ENCODE measurements around the gene PAPSS2. TPM values are rescaled to one million over a fixed set of nuclear protein-coding genes. Genes with fewer than 3 reads are reported as not detected.

PAPSS2 gene
- total RNA-seq, 1 experiment from 2014 or later, result 24.5 TPM

- WGBS (ENCODE audit: extremely low coverage, insufficient read length, low lambda C conversion rate), result no CpG with 5 or more reads among the region's 1 CpG
- Histone ChIP-seq H3K56ac (ENCODE audit: insufficient read length, low read depth, low read length) (no peak overlapping the region), H3K4me2 (ENCODE audit: insufficient read depth, insufficient read length, low read length) (no peak overlapping the region), H3K23ac (ENCODE audit: insufficient read length, low read depth, low read length) (no peak overlapping the region), H3K4ac (ENCODE audit: low read depth, low read length) (no peak overlapping the region), H3K9ac (ENCODE audit: extremely low read depth, insufficient read length, low read length) (no peak overlapping the region), H3T11ph (ENCODE audit: low read length) (no peak overlapping the region), H4K91ac (ENCODE audit: insufficient read length, low read depth, low read length) (no peak overlapping the region), H3K18ac (ENCODE audit: insufficient read length, low read depth, low read length) (no peak overlapping the region), H3K79me2 (ENCODE audit: insufficient read depth, low read length) (no peaks in the 10 kb centered on the region), H3K23me2 (ENCODE audit: insufficient read length, low read depth, low read length, poor library complexity, severe bottlenecking) (no peaks in the 10 kb centered on the region), H2AFZ (ENCODE audit: low read length) (no peak overlapping the region), H3K4me1 (ENCODE audit: insufficient read depth, low read length) (no peaks in the 10 kb centered on the region), H4K8ac (replicated peaks; ENCODE audit: insufficient read length, low read depth, low read length) (no peak overlapping the region), H2AK5ac (ENCODE audit: insufficient read length, low read length) (no peak overlapping the region), H3K9me3 (ENCODE audit: control insufficient read depth, low read depth, low read length) (no peaks in the 10 kb centered on the region), H3K79me1 (ENCODE audit: insufficient read depth, low read depth, low read length, poor library complexity, severe bottlenecking) (no peaks in the 10 kb centered on the region), H2BK120ac (ENCODE audit: low read depth, low read length, poor library complexity, severe bottlenecking) (no peak overlapping the region), H3K14ac (ENCODE audit: insufficient read depth, low read length) (no peak overlapping the region), H4K20me1 (ENCODE audit: control insufficient read depth, insufficient read depth, insufficient read length) (no peaks in the 10 kb centered on the region), H3K27ac (ENCODE audit: insufficient read length, low read depth, low read length) (no peak overlapping the region), H4K5ac (ENCODE audit: insufficient read length, low read depth, low read length) (no peak overlapping the region), H2BK15ac (ENCODE audit: low read depth, low read length) (no peak overlapping the region), H2BK5ac (ENCODE audit: insufficient read length, low read length) (no peak overlapping the region), H2BK20ac (ENCODE audit: low read depth, low read length, poor library complexity, severe bottlenecking) (no peak overlapping the region), H3K27me3 (ENCODE audit: insufficient read depth, low read length) (no peaks in the 10 kb centered on the region), H2BK12ac (ENCODE audit: insufficient read length, low read depth, low read length) (no peak overlapping the region)
- H3K27ac Mint-ChIP-seq, result no peak overlapping the region
- H3K9me3 Mint-ChIP-seq, result no peaks in the 10 kb centered on the region
- no peak overlapping the region for H3K4me3 Mint-ChIP-seq
- no peak for DNase-seq
- H3K4me1 Mint-ChIP-seq, result no peaks in the 10 kb centered on the region
- no peaks in the 10 kb centered on the region for H3K27me3 Mint-ChIP-seq (ENCODE audit: low read depth)
- H3K36me3 Mint-ChIP-seq (ENCODE audit: insufficient read depth in 1 of 3, low read depth in 3 of 3), result no peaks in the 10 kb centered on the region
- TF ChIP-seq, protein P1, sequence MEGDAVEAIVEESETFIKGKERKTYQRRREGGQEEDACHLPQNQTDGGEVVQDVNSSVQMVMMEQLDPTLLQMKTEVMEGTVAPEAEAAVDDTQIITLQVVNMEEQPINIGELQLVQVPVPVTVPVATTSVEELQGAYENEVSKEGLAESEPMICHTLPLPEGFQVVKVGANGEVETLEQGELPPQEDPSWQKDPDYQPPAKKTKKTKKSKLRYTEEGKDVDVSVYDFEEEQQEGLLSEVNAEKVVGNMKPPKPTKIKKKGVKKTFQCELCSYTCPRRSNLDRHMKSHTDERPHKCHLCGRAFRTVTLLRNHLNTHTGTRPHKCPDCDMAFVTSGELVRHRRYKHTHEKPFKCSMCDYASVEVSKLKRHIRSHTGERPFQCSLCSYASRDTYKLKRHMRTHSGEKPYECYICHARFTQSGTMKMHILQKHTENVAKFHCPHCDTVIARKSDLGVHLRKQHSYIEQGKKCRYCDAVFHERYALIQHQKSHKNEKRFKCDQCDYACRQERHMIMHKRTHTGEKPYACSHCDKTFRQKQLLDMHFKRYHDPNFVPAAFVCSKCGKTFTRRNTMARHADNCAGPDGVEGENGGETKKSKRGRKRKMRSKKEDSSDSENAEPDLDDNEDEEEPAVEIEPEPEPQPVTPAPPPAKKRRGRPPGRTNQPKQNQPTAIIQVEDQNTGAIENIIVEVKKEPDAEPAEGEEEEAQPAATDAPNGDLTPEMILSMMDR (conservative IDR thresholded peaks at IDR 0.05), result no peak
Measured at GRCh38 chr10:87703771-87704170, 44.1 kb downstream of the PAPSS2 start.

Data from H9 (cell line).